Epithelial cell of alveolus of lung (primary cell): Measurements from ENCODE around the gene RRM1. TPM values are rescaled to one million over a fixed set of nuclear protein-coding genes. Genes with fewer than 3 reads are reported as not detected.

Source experiments
- total RNA-seq: library from RNA; depleted of rRNA; stranded (reverse); fragments of >200 nt; gene quantifications from 2 replicates; pipeline ENCODE4 v1.2.1, GENCODE V29; 2015

The RRM1 gene
- total RNA-seq = 68.3 and 87.1 TPM in 2 replicates

GRCh38 chr11:4094348-4095291 is at the start of gene RRM1:
Gene RRM1 (plus strand): TSS chr11:4094799. CDS start chr11:4095013, 214 bp downstream.

Other genes starting within 250 kb of the RRM1 start
- 14.6 and 19.0 TPM in 2 replicates for gene STIM1, start 239.1 kb upstream of the RRM1 start, total RNA-seq